ACC112 (cell line): Measurements from ENCODE around the gene PRTFDC1.
A peak's percentile ranks its signal among the peaks of the same experiment; 100 is the strongest.

Experiments
- H2AFZ ChIP-seq: fragments of 200-600 bp; sonication (generic); one replicate; pipeline ENCODE4 v1.6.0; 2017; ENCODE audit warnings: antibody characterized with exemption, low read length; ENCODE audit not compliant: unreplicated experiment
- H3K27ac ChIP-seq: fragments of 200-600 bp; sonication (generic); 2 replicates; pipeline ENCODE4 v1.5.1; 2014; ENCODE audit warnings: low read depth, mild to moderate bottlenecking, antibody characterized with exemption, low read length, moderate library complexity
- H3K27me3 ChIP-seq: fragments of 200-600 bp; sonication (generic); 2 replicates; pipeline ENCODE4 v1.6.1; 2014; ENCODE audit warnings: mild to moderate bottlenecking, antibody characterized with exemption, low read length, moderate library complexity, mixed read lengths; ENCODE audit not compliant: insufficient read depth
- H3K36me3 ChIP-seq: fragments of 200-600 bp; sonication (generic); 2 replicates; pipeline ENCODE4 v1.6.1; 2016; ENCODE audit warnings: mild to moderate bottlenecking, antibody characterized with exemption, low read length, moderate library complexity, mixed read lengths; ENCODE audit not compliant: insufficient read depth
- H3K4me1 ChIP-seq: fragments of 200-600 bp; sonication (generic); one replicate; pipeline ENCODE4 v1.6.1; 2016; ENCODE audit warnings: low read length, mixed read lengths; ENCODE audit not compliant: insufficient read depth, unreplicated experiment, control insufficient read depth
- H3K4me3 ChIP-seq: fragments of 200-600 bp; sonication (generic); 2 replicates; pipeline ENCODE4 v1.5.1; 2014; ENCODE audit warnings: mild to moderate bottlenecking, low read depth, low read length
- H3K79me2 ChIP-seq: fragments of 200-600 bp; sonication (generic); one replicate; pipeline ENCODE4 v1.6.0; 2016; ENCODE audit warnings: low read length; ENCODE audit not compliant: control insufficient read depth, unreplicated experiment, insufficient read depth

The PRTFDC1 gene

DNA sequence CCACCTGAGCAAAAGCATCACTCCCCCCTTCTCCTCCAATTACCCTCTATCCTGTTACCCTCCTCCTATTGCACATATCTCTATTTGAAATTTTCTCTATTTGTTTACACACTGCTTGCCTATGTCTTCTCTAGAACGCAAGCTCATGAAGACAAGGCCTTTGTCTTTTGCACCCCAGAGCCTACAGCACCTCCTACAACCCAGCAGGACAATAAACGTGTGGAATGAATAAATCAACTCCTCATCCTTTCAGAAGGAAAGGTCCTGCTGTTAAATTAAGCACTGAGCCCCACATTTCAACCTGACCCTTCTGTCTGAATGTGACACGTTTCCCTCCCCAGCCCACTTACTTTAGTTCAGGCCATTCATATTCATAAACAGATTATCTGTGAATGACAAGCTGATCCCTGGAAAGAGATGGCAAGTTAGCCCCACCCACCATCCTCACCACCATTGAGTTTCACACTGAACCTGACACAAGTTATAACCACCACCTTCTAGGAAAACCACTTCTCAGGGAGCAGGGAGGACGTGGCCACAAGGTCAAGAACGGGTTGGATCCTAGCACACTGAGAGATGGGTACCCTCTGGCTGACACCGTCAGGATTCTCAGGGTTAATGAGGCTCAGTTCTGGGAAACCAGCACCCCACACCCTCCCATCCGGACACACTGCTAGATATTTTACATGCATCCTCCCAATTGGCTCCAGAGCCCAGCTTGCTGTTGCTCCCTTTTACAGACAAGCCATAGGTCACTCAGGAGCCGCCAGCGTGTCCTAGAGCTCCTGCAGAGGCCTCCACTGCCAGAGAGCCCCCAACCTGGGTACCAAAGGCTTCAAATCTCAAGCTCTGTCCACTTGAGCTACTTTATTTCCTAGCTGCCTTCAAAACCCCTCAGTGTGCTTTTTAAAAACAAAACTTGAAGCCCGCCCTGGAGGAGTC lies 934 bp downstream of the PRTFDC1 start:
- no peaks in the 10 kb centered on the region for H3K27me3 ChIP-seq
- H2AFZ ChIP-seq = peak overlapping the region; percentile 36
- peaks cover 29% of the 10 kb centered on the region for H3K79me2 ChIP-seq
- H3K4me3 ChIP-seq = peak overlapping the region; percentile 78
- H3K27ac ChIP-seq = peak overlapping the region; percentile 67
- H3K4me1 ChIP-seq = peaks cover 35% of the 10 kb centered on the region
- no peaks in the 10 kb centered on the region for H3K36me3 ChIP-seq

DNA sequence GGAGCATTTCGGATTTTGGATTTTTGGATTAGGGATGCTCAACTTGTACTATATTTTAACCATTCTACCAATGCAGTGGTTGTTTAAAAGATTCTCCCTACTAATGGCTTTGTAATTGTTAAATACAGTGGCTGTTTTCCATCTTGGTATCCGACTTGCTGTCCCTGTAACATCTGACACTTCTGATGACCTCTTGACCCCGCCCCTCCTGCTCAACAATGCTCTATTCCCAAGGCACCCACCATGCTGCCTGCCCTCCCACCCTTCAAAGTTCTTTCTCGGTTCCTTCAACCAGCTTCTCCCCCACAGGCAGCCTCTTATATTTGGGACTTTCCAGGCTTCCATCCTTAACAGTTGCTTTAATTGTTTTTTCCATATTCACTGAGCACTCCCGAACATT lies 2.0 kb downstream of the PRTFDC1 start:
- no peaks in the 10 kb centered on the region for H3K27me3 ChIP-seq
- H2AFZ ChIP-seq = no peak overlapping the region
- H3K79me2 ChIP-seq = peaks cover 39% of the 10 kb centered on the region
- no peak overlapping the region for H3K27ac ChIP-seq
- no peak overlapping the region for H3K4me3 ChIP-seq
- H3K4me1 ChIP-seq = peaks cover 35% of the 10 kb centered on the region
- H3K36me3 ChIP-seq = no peaks in the 10 kb centered on the region

DNA sequence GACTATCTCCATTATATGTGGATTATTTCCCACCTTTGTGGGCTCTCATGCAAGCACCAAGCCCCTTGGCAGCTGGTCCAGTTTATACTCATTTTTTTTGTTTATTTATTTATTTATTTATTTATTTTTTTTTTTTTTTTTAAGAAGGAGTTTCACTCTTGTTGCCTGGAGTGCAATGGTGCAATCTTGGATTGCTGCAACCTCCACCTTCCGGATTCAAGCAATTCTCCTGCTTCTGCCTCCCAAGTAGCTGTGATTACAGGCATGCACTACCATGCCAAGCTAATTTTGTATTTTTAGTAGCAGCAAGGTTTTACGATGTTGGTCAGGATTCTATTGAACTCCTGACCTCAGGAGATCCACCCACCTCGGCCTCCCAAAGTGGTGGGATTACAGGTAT lies 2.8 kb downstream of the PRTFDC1 start:
- Histone ChIP-seq H3K79me2 (peaks cover 40% of the 10 kb centered on the region), H3K27ac (no peak overlapping the region), H2AFZ (no peak overlapping the region), H3K4me3 (no peak overlapping the region), H3K36me3 (no peaks in the 10 kb centered on the region), H3K4me1 (peaks cover 41% of the 10 kb centered on the region), H3K27me3 (no peaks in the 10 kb centered on the region)

DNA sequence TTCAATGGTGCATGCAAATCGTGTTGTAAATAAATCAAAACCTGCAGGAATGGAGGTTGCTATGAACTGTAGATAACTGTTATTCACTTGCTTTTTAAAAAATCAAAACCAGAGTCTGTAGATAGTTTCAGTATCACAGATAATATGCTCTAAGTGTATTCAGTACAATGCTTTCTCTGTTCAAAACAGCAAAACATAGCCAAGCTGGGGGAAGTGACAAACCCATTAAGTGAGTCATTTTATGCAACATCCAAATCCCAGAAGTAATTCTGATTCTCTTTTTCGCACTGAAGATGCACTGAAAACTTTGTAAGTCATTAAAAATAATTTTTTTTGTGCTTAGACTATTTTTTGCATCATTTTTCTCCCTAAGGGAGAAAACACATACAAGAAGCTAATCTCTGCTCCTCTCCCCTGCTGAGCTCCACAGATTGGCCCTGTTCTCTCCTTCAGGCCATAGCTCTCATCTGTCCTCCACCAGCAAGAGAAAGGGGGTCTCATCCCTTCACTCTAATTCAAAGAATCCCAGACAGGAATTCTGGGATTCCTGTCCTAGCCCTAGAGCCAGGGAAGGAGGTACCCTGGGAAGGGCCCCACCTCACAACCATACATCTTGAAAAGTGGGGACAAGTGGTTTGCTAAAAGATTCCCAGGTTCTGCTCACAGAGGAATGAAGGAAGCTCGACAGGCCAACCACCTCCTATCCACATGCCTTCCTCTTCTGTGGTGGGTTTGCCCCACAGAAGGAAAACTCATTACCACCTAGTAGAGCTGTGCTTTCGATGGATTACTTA lies 4.9 kb downstream of the PRTFDC1 start:
- no peaks in the 10 kb centered on the region for H3K27me3 ChIP-seq
- H3K27ac ChIP-seq = peak overlapping the region; percentile 54
- no peak overlapping the region for H3K4me3 ChIP-seq
- H3K4me1 ChIP-seq = peaks cover 30% of the 10 kb centered on the region
- peaks cover 39% of the 10 kb centered on the region for H3K79me2 ChIP-seq
- no peak overlapping the region for H2AFZ ChIP-seq
- H3K36me3 ChIP-seq = no peaks in the 10 kb centered on the region

DNA sequence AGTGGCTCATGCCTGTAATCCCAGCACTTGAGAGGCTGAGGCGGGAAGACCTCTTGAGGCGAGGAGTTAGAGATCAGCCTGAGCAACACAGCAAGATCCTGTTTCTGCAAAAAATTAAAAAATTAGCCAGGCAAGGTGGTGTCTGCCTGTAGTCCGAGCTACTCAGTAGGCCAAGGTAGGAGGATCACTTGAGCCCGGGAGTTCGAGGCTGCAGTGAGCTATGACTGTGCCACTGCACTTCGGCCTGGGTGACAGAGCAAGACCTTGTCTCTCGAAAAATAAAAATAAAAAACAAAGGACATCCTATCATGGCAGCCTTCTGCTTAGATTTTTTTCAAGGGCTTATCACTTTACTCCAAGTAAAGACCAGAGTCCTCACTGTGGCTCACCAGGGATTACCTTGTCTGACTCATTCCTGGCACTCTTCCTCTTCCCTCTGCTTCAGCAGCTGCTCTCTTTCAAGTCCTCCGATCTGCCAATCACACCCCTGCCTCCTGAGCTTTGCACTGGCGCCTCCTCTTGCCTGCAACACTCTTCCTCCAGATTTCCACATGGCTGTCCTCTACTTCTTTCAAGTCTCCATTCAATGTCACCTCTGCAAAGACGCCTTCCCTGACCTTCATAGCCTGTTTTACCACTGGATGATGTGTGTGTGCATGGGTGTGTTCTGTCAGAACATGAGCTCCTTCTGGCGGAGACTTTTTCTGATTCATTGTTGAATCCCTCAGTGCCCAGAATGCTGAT lies 7.7 kb downstream of the PRTFDC1 start:
- Histone ChIP-seq H2AFZ (no peak overlapping the region), H3K27ac (no peak overlapping the region)

DNA sequence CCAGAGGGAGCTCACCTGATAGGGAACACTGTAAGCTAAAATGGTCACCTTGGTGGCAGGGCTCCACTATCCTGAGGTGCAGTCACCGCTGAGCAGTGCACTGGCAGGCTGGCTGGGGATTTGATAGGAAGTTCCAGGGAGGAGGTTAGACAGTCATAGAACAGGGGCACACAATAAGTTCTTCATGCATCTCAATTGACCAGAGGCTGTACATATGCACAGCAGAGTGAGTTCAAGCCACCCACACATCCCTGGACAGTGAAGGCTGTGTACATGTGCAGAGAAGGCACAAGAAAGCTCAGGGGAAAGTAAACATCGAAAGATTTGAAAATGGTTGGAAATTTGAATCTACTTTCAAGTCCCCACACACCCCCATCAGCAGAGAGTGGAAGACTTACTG lies 13.9 kb downstream of the PRTFDC1 start:
- Histone ChIP-seq H2AFZ (no peak overlapping the region), H3K79me2 (peaks cover 2% of the 10 kb centered on the region), H3K27me3 (no peaks in the 10 kb centered on the region), H3K27ac (no peak overlapping the region), H3K4me3 (no peak overlapping the region), H3K36me3 (peaks cover 15% of the 10 kb centered on the region), H3K4me1 (no peaks in the 10 kb centered on the region)

More for the DNA sequence above, 7.7 kb downstream of the PRTFDC1 start:
- H3K4me3 ChIP-seq = no peak overlapping the region
- H3K4me1 ChIP-seq = peaks cover 23% of the 10 kb centered on the region
- no peaks in the 10 kb centered on the region for H3K36me3 ChIP-seq
- no peaks in the 10 kb centered on the region for H3K27me3 ChIP-seq
- peaks cover 26% of the 10 kb centered on the region for H3K79me2 ChIP-seq

DNA sequence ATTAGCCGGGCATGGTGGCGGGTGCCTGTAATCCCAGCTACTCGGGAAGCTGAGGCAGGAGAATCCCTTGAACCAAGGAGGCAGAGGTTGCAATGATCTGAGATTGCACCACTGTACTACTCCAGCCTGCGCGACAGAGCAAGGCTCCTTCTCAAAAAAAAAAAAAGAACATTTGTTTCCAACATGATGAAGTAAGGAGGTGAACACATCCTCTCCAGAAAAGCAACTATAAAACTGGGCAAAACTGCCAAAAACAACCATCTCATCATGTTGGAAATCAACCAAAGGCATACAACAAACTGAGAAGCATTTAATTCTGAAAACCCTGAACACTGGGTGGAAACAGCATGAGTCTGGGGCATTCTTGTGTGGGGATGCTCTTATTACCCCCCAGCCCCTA lies 14.3 kb downstream of the PRTFDC1 start:
- Histone ChIP-seq H3K36me3 (peaks cover 15% of the 10 kb centered on the region), H3K27ac (no peak overlapping the region), H3K79me2 (peaks cover 2% of the 10 kb centered on the region), H2AFZ (no peak overlapping the region), H3K4me3 (no peak overlapping the region), H3K4me1 (no peaks in the 10 kb centered on the region), H3K27me3 (no peaks in the 10 kb centered on the region)

DNA sequence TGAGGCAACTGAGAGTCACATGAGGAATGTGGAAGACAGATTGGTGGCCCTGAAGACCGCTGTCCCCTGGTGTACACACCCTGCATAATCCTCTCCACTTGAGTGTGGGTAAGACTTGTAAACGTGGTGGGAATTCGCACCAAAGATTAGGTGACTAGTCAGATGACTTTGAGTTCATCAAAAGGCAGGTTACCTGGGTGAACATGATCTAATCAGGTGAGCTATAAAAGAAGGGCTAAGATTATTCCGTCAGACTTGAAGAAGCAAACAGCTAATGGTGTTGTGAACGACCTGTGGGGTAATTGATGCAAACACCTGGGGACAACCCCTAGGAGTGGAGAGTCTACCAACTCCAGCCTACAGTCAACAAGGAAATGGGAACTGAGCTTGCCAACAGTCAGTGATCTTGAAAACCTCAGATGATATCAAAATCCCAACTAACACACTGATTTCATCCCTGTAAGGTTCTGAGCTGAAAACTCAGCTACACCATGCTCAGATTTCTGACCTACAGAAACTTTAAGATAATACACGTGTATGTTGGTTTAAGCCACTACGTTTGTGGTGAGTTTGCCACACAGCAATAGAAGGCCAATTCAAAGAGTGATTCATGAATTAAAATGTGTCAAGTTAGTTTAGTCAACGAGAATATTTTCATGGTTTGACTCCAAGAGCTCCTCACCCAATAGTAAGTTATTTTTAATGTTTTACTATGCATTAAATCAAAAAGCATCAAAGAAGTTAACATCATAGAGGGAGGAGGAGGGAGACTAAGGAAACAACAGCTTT lies 16.7 kb downstream of the PRTFDC1 start:
- H3K4me3 ChIP-seq = no peak overlapping the region
- peaks cover 2% of the 10 kb centered on the region for H3K79me2 ChIP-seq
- peaks cover 33% of the 10 kb centered on the region for H3K36me3 ChIP-seq
- no peak overlapping the region for H2AFZ ChIP-seq
- peaks cover 2% of the 10 kb centered on the region for H3K4me1 ChIP-seq
- H3K27ac ChIP-seq = no peak overlapping the region
- H3K27me3 ChIP-seq = no peaks in the 10 kb centered on the region

DNA sequence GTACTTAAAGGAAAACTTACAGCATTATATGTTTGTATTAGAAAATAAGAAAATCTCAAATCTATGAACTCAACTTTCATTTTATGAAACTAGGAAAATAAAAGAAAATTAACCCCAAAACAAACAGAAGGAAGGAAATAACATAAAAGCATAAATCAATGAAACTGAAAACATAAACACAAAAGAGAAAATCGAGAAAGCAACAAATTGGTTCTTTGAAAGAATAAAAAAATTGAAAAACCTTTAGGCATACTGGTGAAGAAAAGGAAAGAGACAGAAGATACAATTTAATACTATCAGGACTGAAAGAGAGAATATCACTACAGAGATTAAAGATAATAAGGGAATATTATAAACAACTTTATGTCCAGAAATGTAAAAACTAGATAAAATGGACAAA lies 21.2 kb downstream of the PRTFDC1 start:
- H3K4me3 ChIP-seq = no peak overlapping the region
- H3K27ac ChIP-seq = no peak overlapping the region
- H3K27me3 ChIP-seq = no peaks in the 10 kb centered on the region
- no peak overlapping the region for H2AFZ ChIP-seq
- no peaks in the 10 kb centered on the region for H3K79me2 ChIP-seq
- H3K36me3 ChIP-seq = peaks cover 33% of the 10 kb centered on the region
- H3K4me1 ChIP-seq = peaks cover 25% of the 10 kb centered on the region

DNA sequence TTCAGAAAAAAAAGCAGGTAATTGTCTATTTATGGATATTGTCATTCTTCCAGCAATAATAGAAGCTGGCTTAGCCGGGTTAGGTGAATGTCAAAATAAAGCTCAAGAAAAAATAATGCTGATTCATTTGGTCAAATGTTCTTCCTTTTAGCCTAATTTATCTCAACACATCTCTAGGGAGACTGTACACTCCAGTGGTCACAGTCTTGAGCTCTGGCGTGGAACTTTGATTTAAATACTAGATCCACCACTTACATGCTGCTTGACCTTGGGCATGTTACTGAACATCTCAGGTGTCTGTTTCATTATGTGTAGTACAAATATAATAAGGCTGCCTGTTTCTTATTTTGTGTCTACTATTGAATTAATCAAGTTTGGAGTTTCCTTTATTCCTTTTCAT lies 22.0 kb downstream of the PRTFDC1 start:
- Histone ChIP-seq H3K4me1 (peaks cover 25% of the 10 kb centered on the region), H3K36me3 (peaks cover 35% of the 10 kb centered on the region), H3K27ac (peak overlapping the region; percentile 91), H3K4me3 (no peak overlapping the region), H3K79me2 (no peaks in the 10 kb centered on the region), H3K27me3 (no peaks in the 10 kb centered on the region), H2AFZ (no peak overlapping the region)
